ENCODE data around the gene IGFALS. TPM values are rescaled to one million over a fixed set of nuclear protein-coding genes. Genes with fewer than 3 reads are reported as not detected.

Gene IGFALS
- total RNA-seq, 1 experiment from 2014 or later, result not detected

DNA sequence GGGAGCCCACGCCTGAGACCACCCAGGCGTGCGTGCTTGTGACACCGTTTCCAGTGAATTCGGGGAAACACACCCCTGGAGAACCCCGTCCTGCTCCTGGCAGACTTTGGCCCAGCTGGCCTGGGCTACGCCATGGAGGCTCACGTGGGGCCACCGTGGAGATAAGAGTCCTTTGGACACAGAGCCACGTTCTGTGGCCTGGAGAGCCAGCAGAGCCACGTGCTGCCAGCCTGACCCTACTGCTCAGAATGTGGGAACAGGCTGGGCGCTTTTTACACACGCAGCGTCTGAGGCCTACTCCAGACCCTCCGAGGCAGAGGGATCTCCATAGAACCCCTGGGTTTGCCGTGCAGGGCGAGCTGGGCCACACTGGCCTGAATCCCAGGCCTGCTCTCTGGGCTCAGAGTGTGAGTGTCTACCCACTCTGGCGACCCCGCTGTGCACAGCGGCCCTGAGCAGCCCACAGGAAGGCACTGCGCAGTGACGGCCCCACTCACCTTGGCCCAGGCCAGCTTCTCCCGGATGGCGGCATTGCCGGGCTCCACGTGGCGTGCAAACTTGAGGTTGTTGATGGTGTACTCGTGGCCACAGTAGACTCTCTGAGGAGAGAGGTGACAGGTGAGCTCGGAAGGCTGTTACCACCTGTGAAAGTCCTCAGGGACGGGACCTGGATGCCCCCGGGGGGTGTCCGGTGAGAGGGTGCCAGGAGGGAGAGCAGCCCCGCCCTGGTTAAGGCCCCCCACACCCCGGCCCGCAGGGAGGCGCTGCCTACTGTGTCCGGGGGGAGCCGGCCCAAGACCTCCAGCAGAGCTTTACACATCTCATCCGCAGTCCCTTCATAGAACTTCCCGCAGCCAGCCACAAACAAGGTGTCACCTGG lies 23.1 kb upstream of the IGFALS start:
- H3K27me3 Mint-ChIP-seq (ENCODE audit: unreplicated experiment), result no peaks in the 10 kb centered on the region

GRCh38 chr16:1815461-1815860 lies 22.0 kb upstream of the IGFALS start:
- intact Hi-C loops (cut with micrococcal nuclease; ENCODE audit: unreplicated experiment), result no loop called here
- no peaks in the 10 kb centered on the region for H3K9me3 Mint-ChIP-seq (ENCODE audit: low read depth, unreplicated experiment)
- no peaks in the 10 kb centered on the region for H3K27me3 Mint-ChIP-seq (ENCODE audit: unreplicated experiment)
- no peak overlapping the region for H3K4me3 Mint-ChIP-seq (ENCODE audit: low read depth, unreplicated experiment)
- BruUV-seq (replicated peaks), result no TSS peak
- CTCF ChIA-PET, result interaction anchor here (0.6 kb wide), 1 partner anchor 50 kb away, joined by 4 read pairs; no protein-coding TSS in a partner anchor
- H3K4me1 Mint-ChIP-seq (ENCODE audit: low read depth, unreplicated experiment), result no peaks in the 10 kb centered on the region
- H3K36me3 Mint-ChIP-seq (ENCODE audit: insufficient read depth, unreplicated experiment), result peaks cover 34% of the 10 kb centered on the region
- H3K27ac Mint-ChIP-seq (ENCODE audit: unreplicated experiment), result no peak overlapping the region
- TF ChIP-seq, protein P1, sequence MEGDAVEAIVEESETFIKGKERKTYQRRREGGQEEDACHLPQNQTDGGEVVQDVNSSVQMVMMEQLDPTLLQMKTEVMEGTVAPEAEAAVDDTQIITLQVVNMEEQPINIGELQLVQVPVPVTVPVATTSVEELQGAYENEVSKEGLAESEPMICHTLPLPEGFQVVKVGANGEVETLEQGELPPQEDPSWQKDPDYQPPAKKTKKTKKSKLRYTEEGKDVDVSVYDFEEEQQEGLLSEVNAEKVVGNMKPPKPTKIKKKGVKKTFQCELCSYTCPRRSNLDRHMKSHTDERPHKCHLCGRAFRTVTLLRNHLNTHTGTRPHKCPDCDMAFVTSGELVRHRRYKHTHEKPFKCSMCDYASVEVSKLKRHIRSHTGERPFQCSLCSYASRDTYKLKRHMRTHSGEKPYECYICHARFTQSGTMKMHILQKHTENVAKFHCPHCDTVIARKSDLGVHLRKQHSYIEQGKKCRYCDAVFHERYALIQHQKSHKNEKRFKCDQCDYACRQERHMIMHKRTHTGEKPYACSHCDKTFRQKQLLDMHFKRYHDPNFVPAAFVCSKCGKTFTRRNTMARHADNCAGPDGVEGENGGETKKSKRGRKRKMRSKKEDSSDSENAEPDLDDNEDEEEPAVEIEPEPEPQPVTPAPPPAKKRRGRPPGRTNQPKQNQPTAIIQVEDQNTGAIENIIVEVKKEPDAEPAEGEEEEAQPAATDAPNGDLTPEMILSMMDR (IDR thresholded peaks at IDR 0.05; ENCODE audit: unreplicated experiment), result no peak
- DNase-seq, result no peak

More for the DNA sequence above, 23.1 kb upstream of the IGFALS start:
- Mint-ChIP-seq H3K4me3 (ENCODE audit: low read depth, unreplicated experiment) (no peak overlapping the region), H3K4me1 (ENCODE audit: low read depth, unreplicated experiment) (no peaks in the 10 kb centered on the region), H3K27ac (ENCODE audit: unreplicated experiment) (no peak overlapping the region), H3K9me3 (ENCODE audit: low read depth, unreplicated experiment) (no peaks in the 10 kb centered on the region), H3K36me3 (ENCODE audit: insufficient read depth, unreplicated experiment) (peaks cover 36% of the 10 kb centered on the region)
- no TSS peak for BruUV-seq (replicated peaks)
- intact Hi-C loops (cut with micrococcal nuclease; ENCODE audit: unreplicated experiment), result no loop called here
- TF ChIP-seq, protein P1 (IDR thresholded peaks at IDR 0.05; ENCODE audit: unreplicated experiment), result no peak
- CTCF ChIA-PET, result no interaction called here
- DNase-seq, result no peak

GRCh38 chr16:1812732-1813163 lies 19.2 kb upstream of the IGFALS start:
- no TSS peak for BruUV-seq (replicated peaks)
- CTCF ChIA-PET, result no interaction called here

DNA sequence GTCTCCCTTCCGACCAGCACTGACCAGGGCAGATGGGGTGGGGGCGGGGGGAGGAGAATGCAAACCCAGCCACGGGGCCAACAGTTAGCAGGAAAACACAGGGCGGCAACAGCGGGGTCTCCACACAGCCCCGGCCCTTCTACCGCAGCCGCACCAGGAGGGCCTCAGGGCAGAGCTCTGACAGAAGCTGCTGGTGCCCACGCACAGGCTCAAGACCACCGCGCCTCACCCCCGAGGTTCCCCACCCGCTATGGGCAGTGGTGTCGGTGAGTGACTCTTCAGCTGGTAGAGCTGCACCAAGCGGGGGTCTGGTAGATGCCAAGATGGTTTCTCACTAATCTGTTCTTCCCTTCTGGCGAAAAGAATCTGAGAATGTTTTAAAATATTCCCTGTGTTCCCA lies 17.0 kb upstream of the IGFALS start:
- TF ChIP-seq, protein P1 (IDR thresholded peaks at IDR 0.05; ENCODE audit: unreplicated experiment), result no peak
- Mint-ChIP-seq H3K9me3 (ENCODE audit: low read depth, unreplicated experiment) (no peaks in the 10 kb centered on the region), H3K4me1 (ENCODE audit: low read depth, unreplicated experiment) (no peaks in the 10 kb centered on the region), H3K27me3 (ENCODE audit: unreplicated experiment) (no peaks in the 10 kb centered on the region), H3K4me3 (ENCODE audit: low read depth, unreplicated experiment) (no peak overlapping the region), H3K36me3 (ENCODE audit: insufficient read depth, unreplicated experiment) (peaks cover 33% of the 10 kb centered on the region), H3K27ac (ENCODE audit: unreplicated experiment) (no peak overlapping the region)
- CTCF ChIA-PET, result no interaction called here
- intact Hi-C loops (cut with micrococcal nuclease; ENCODE audit: unreplicated experiment), result no loop called here
- no peak for DNase-seq
- BruUV-seq (replicated peaks), result no TSS peak

More at GRCh38 chr16:1812732-1813163, 19.2 kb upstream of the IGFALS start:
- TF ChIP-seq, protein P1 (IDR thresholded peaks at IDR 0.05; ENCODE audit: unreplicated experiment), result peak; percentile 56
- DNase-seq, result peak; percentile 61
- no peak overlapping the region for H3K4me3 Mint-ChIP-seq (ENCODE audit: low read depth, unreplicated experiment)
- H3K27ac Mint-ChIP-seq (ENCODE audit: unreplicated experiment), result no peak overlapping the region
- peaks cover 41% of the 10 kb centered on the region for H3K36me3 Mint-ChIP-seq (ENCODE audit: insufficient read depth, unreplicated experiment)
- H3K27me3 Mint-ChIP-seq (ENCODE audit: unreplicated experiment), result no peaks in the 10 kb centered on the region
- no peaks in the 10 kb centered on the region for H3K4me1 Mint-ChIP-seq (ENCODE audit: low read depth, unreplicated experiment)
- intact Hi-C loops (cut with micrococcal nuclease; ENCODE audit: unreplicated experiment), result no loop called here
- H3K9me3 Mint-ChIP-seq (ENCODE audit: low read depth, unreplicated experiment), result no peaks in the 10 kb centered on the region

All from Calu3 (cell line).